Brain microvascular endothelial cell (primary cell): Measurements from ENCODE around the gene MAP6D1.

Source experiments
- DNase-seq: peaks from one replicate; pipeline ENCODE4 v3.0.0-alpha.2; 2020
- H3K27ac ChIP-seq: fragments of 250-450 bp; sonication (Bioruptor Pico); 2 replicates; pipeline ENCODE4 v1.5.1; 2020; ENCODE audit warnings: mild to moderate bottlenecking, moderate library complexity
- H3K27me3 ChIP-seq: fragments of 250-450 bp; sonication (Bioruptor Pico); replicated peaks from 2 replicates; pipeline ENCODE4 v1.5.1; 2020; ENCODE audit warnings: mild to moderate bottlenecking
- H3K36me3 ChIP-seq: fragments of 250-450 bp; sonication (Bioruptor Pico); replicated peaks from 2 replicates; pipeline ENCODE4 v1.5.1; 2020; ENCODE audit warnings: mild to moderate bottlenecking
- H3K4me3 ChIP-seq: 2 replicates; pipeline ENCODE4 v1.5.1; 2011; ENCODE audit warnings: low read depth, mild to moderate bottlenecking, control low read depth, low read length, moderate library complexity
- in situ Hi-C: cut with HindIII; loops from 2 replicates; pipeline ENCODE4 v1.10.0; 2017; ENCODE audit warnings: low sequenced_read_pairs, low pct_ligation_motif_present
- TF ChIP-seq, protein P1 (sequence below): IDR thresholded peaks from 2 replicates; pipeline ENCODE4 v1.5.1; 2011; ENCODE audit warnings: low read depth, mild to moderate bottlenecking, moderate library complexity, low read length, control low read depth, inconsistent platforms; ENCODE audit errors: missing control alignments

The MAP6D1 gene

DNA sequence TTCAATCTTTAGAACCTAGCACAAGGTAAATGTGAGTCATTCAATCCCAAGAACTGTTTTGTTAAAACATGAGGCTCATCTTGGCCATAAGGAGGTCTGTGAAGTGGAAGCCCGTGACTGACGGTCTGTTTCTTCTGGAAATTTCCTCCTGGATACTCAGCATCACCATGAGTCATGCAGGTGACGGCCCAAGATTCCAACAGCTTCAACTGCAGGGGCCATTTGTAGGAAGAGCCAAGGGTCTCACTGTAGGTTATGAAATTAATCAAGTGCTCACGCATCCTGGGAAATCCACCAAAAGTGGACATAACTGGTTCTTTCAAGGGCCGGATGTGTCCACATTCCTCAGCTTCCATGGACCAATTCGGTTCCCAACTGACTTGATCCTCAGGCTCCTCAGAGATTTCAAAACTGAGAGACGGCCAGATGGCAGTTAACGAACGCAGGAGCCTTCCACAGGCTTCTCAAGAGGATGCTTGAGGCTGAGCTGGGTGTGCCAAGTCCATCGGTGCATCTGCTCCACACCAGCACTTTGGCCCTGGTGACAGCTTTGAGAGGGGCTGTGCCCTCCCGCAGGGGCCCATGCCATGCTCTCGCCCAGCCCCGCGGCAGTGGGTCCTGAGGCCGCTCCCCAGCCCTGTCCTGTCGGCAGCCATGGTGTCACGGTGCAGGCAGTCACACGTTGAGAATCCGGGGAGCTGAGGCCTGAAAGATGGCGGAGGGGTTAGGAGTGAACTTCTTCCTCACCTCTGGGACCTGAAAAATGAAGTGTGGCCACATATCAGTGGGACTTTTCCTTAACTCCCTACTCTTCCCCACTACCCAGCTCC is 8.5 kb downstream of the MAP6D1 start:
- no peak overlapping the region for H3K4me3 ChIP-seq
- H3K36me3 ChIP-seq: peaks cover 3% of the 10 kb centered on the region
- no peaks in the 10 kb centered on the region for H3K27me3 ChIP-seq
- in situ Hi-C loops: no loop called here
- TF ChIP-seq, protein P1, sequence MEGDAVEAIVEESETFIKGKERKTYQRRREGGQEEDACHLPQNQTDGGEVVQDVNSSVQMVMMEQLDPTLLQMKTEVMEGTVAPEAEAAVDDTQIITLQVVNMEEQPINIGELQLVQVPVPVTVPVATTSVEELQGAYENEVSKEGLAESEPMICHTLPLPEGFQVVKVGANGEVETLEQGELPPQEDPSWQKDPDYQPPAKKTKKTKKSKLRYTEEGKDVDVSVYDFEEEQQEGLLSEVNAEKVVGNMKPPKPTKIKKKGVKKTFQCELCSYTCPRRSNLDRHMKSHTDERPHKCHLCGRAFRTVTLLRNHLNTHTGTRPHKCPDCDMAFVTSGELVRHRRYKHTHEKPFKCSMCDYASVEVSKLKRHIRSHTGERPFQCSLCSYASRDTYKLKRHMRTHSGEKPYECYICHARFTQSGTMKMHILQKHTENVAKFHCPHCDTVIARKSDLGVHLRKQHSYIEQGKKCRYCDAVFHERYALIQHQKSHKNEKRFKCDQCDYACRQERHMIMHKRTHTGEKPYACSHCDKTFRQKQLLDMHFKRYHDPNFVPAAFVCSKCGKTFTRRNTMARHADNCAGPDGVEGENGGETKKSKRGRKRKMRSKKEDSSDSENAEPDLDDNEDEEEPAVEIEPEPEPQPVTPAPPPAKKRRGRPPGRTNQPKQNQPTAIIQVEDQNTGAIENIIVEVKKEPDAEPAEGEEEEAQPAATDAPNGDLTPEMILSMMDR: no peak
- no peak for DNase-seq
- H3K27ac ChIP-seq: no peak overlapping the region

DNA sequence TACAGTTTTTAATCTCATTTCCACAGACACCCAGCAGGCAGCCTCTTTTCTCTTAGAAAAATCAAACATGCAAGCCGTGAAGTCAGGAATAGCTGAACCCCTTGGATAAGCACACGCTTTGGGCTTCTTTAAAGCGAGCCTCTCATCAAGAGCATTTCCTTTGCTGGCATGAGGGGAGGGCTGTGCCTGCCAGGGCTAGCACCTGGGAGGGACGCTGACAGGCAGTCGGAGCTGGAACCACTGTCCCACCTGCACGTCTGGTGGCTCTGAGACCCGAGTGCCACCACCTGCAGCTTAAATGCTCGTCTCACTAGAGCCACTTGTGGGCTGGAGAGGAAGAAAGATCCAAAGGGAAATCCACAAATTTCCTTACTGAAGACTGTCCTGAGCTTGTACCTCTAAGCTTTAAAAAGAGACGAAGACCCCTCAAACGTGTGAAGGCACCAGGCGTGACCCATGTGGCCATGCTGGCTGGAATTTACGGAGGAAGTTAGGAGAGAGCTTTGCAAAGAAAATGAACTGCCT is 9.4 kb downstream of the MAP6D1 start:
- Histone ChIP-seq H3K27ac (no peak overlapping the region), H3K36me3 (peaks cover 12% of the 10 kb centered on the region), H3K4me3 (no peak overlapping the region), H3K27me3 (no peaks in the 10 kb centered on the region)
- DNase-seq: no peak
- TF ChIP-seq, protein P1: no peak
- in situ Hi-C loops: no loop called here

DNA sequence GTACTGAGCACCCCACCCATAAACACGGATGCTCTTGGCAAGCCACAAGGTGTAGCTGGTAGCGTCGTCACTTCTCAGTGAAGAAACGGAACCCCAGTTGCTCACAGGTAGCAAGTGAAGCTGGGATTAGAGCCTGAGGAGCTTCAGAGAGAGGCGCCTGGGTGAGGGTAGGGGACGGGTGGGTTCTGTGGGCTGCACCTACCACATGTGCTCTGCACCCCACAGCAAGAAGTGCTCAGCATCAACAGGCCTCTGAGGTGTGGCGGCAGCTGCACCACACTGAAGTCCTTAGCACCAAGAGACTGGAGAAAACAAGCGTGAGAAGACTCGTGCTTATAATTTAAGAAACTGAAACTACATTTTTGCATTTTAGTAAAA is 9.8 kb downstream of the MAP6D1 start:
- H3K27ac ChIP-seq: no peak overlapping the region
- H3K4me3 ChIP-seq: no peak overlapping the region
- no peaks in the 10 kb centered on the region for H3K27me3 ChIP-seq
- TF ChIP-seq, protein P1: no peak
- H3K36me3 ChIP-seq: peaks cover 16% of the 10 kb centered on the region
- DNase-seq: no peak
- in situ Hi-C loops: no loop called here

DNA sequence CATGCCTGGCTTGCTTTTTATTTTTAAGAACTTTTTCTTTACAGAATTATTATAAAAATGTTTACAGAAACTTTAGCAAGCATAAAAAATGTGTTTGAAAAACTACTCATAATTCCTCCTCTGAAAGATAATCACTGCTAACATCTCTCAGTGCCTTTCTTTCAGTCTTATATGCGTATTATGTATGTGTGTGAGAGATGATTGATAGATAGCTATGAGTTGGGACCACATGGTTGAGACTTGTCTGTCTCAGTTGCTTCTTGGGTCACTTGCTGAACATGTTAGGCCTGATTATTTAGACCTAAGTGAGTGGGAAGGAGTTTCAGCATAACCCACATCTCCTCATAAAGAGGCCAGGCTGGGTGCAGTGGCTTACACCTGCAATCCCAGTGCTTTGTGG is 11.1 kb downstream of the MAP6D1 start:
- H3K4me3 ChIP-seq: no peak overlapping the region
- peaks cover 28% of the 10 kb centered on the region for H3K36me3 ChIP-seq
- no peak overlapping the region for H3K27ac ChIP-seq
- TF ChIP-seq, protein P1: no peak
- in situ Hi-C loops: no loop called here
- H3K27me3 ChIP-seq: no peaks in the 10 kb centered on the region
- DNase-seq: no peak

DNA sequence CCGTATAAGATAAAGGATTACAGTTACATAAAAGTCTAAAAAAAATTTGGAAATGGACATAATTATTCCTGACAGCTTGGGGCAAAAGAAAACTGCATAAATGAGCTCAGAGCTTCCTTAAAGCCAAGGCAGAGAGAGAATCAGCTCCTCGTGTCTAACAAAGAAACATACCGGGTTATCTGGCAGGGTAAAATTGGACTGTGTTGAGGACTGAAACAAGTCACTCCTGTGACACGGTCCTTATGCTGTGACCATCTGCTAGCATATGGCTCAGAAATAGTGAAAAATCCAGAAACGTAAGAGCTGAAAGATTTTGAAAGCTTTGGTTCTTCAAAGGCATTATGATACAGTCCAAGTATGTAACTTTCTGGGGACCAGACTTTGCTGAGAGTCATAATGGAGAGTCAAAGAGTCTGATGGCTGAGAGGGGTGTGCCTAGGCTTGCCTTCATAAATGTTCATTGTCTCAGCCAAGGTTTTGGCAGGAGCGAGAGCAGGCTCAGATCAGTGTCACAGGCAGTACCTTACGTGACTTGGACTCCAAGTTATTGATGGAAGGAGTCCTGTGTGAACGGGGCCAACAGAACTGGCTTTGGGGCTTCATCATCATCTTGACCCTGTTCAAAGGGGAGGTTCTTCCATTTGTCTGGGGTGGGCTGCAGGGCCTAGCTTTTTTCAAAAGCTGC is 12.5 kb downstream of the MAP6D1 start:
- H3K27me3 ChIP-seq: no peaks in the 10 kb centered on the region
- DNase-seq: no peak
- H3K27ac ChIP-seq: no peak overlapping the region
- no peak overlapping the region for H3K4me3 ChIP-seq
- peaks cover 41% of the 10 kb centered on the region for H3K36me3 ChIP-seq
- TF ChIP-seq, protein P1: no peak
- in situ Hi-C loops: no loop called here
